HEK293 (cell line): ENCODE data around the gene MACF1.
"Not testable (repeated sequence)": the region's sequence is repeated elsewhere in the genome, so short reads cannot be mapped to it uniquely, and the experiment has no call there.

Source experiments
- ATF2 ChIP-seq: fragments of 450-650 bp; formaldehyde crosslinking; IDR thresholded peaks from 2 replicates; pipeline ENCODE4 v1.5.1; 2016; ENCODE audit warnings: missing biosample characterization, missing genetic modification characterization, low read depth
- CTCF ChIP-seq: fragments of 450-650 bp; formaldehyde crosslinking; IDR thresholded peaks from 2 replicates; pipeline ENCODE4 v1.5.1; 2016; ENCODE audit warnings: missing biosample characterization, missing genetic modification characterization
- MEIS1 ChIP-seq: sonication (generic); formaldehyde crosslinking; IDR thresholded peaks from 2 replicates; pipeline ENCODE4 v1.8.1; 2022; ENCODE audit warnings: missing genetic modification reagents, mild to moderate bottlenecking, borderline replicate concordance
- PRDM6 ChIP-seq: fragments of 450-650 bp; formaldehyde crosslinking; IDR thresholded peaks from 2 replicates; pipeline ENCODE4 v1.5.1; 2017; ENCODE audit warnings: missing biosample characterization, missing genetic modification characterization
- REST ChIP-seq: fragments of 450-650 bp; formaldehyde crosslinking; IDR thresholded peaks from 2 replicates; pipeline ENCODE4 v1.5.1; 2016; ENCODE audit warnings: missing biosample characterization, missing genetic modification characterization
- SCRT2 ChIP-seq: fragments of 450-650 bp; formaldehyde crosslinking; IDR thresholded peaks from 2 replicates; pipeline ENCODE4 v1.5.1; 2016; ENCODE audit warnings: missing biosample characterization, missing genetic modification characterization
- TCF7L2 ChIP-seq: IDR thresholded peaks from 2 replicates; pipeline ENCODE4 v1.6.1; 2011; ENCODE audit warnings: low read depth, mild to moderate bottlenecking, inconsistent platforms, low read length, moderate library complexity, borderline replicate concordance
- YY1 ChIP-seq: fragments of 450-650 bp; formaldehyde crosslinking; IDR thresholded peaks from 2 replicates; pipeline ENCODE4 v1.5.1; 2018; ENCODE audit warnings: missing biosample characterization, missing genetic modification characterization
- ZBTB1 ChIP-seq: fragments of 450-650 bp; formaldehyde crosslinking; IDR thresholded peaks from 2 replicates; pipeline ENCODE4 v1.5.1; 2016; ENCODE audit warnings: missing biosample characterization, missing genetic modification characterization
- ZBTB20 ChIP-seq: fragments of 450-650 bp; formaldehyde crosslinking; IDR thresholded peaks from 2 replicates; pipeline ENCODE4 v1.5.1; 2016; ENCODE audit warnings: missing biosample characterization, missing genetic modification characterization
- ZBTB7A ChIP-seq: fragments of 450-650 bp; formaldehyde crosslinking; IDR thresholded peaks from 2 replicates; pipeline ENCODE4 v1.5.1; 2016; ENCODE audit warnings: low read depth, missing biosample characterization, missing genetic modification characterization
- ZFP37 ChIP-seq: fragments of 450-650 bp; formaldehyde crosslinking; IDR thresholded peaks from 2 replicates; pipeline ENCODE4 v1.5.1; 2016; ENCODE audit warnings: missing biosample characterization, missing genetic modification characterization
- ZNF24 ChIP-seq: fragments of 450-650 bp; formaldehyde crosslinking; IDR thresholded peaks from 2 replicates; pipeline ENCODE4 v1.5.1; 2016; ENCODE audit warnings: missing biosample characterization, missing genetic modification characterization
- ZNF544 ChIP-seq: fragments of 450-650 bp; formaldehyde crosslinking; IDR thresholded peaks from 2 replicates; pipeline ENCODE4 v1.5.0; 2017; ENCODE audit warnings: missing biosample characterization, missing genetic modification characterization

- not testable (repeated sequence) for TF ChIP-seq PRDM6; CTCF (tag by site-specific recombination); TCF7L2; ATF2 (tag by site-specific recombination); ZFP37 (tag by site-specific recombination); ZNF544 (tag by site-specific recombination); MEIS1; ZBTB20 (tag by site-specific recombination); YY1; REST (tag by site-specific recombination); ZBTB1 (tag by site-specific recombination); ZNF24 (tag by site-specific recombination); SCRT2 (tag by site-specific recombination); ZBTB7A (tag by site-specific recombination)
These were observed 307.0 kb downstream of the MACF1 start for GRCh38 chr1:39511477-39511876.
